ENCODE results near the gene ISG20L2.
"Not testable (repeated sequence)": the region's sequence is repeated elsewhere in the genome, so short reads cannot be mapped to it uniquely, and the experiment has no call there.

Gene ISG20L2

DNA sequence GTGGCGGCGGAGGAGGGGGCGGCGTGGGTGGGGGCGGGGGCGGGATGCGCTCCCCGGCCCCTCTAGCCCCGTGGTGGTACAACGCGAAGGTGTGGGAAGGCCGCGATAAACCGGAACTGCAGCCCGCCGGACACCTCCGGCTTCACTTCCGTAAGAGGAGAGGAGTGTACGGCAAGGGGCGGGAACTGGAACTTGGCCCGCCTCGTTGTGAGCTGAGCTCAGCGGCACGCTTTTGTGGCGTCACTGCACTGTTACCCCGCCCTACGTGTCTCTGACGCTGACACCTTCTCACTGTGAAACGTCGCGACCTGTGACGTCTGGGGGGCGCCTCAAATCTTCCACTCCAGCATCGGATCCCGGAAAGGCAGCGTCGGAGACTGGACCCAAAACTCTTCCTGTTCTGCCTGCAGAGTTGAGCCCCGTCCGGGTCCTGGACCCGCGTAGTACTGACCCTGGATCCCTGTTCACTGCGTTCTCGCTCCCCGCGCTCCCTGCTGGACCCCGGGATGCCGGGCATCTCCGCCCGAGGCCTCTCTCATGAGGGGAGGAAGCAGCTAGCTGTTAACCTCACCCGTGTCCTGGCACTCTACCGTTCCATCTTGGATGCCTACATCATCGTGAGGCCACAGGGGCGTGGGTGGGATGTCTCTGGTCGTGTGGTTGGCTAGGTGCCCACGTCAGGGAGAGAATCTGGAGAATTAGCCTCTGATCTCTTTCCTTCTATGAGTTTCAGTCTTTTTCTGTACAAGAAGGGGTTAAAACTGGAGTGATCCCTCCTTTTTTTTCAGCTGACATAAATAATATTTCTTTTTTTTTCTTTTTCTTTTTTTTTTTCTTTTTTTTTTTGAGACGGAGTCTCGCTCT, at the start of gene ISG20L2:
ISG20L2 (minus strand) TSS at position 168 of the 864 bp plus-strand sequence. CDS start 1,114 bp downstream, outside the sequence.
- no peak for FAIRE-seq

DNA sequence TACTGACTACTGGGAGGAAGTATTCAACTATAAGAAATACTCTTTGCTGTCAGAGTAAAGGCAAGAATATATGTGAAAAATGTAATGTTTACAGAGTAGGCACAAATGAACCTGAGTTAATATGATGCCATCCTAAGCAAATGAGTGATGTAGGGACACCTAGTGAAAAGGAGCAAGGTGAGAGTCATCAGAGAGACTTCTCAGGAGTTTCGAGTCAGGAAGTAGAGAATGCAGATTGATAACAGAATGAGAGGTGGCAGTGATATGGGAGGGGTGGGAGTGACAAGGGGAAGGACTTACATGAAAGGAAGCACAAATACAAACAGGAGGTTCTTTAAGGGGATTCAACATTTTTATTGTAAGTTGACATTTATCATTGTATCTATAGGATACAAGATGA, 49.0 kb upstream of the ISG20L2 start:
- FAIRE-seq: no peak

DNA sequence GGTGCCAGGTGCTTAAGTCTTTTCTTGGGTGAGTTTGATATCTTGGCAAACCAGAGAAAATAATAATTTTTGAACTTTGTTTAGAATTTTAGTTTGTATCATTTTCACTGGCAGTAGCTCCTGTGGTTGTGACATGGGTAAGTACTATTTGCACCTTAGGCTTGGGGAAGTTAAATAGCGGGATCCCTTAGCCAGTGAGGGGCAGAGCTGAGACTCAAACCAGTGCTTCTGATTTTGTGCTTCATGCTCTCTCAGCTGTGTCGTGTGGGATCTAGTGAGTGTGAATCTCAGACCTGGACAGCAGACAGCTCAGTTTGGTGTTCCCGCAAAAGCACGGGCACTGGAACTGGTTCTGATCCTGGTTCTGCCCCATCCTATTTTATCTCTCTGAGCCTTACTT, 48.4 kb upstream of the ISG20L2 start:
- FAIRE-seq: no peak

GRCh38 chr1:156775799-156776198, 47.2 kb upstream of the ISG20L2 start:
- FAIRE-seq: no peak

- FAIRE-seq: no peak
Observed at GRCh38 chr1:156773607-156774006, 45.0 kb upstream of the ISG20L2 start.

DNA sequence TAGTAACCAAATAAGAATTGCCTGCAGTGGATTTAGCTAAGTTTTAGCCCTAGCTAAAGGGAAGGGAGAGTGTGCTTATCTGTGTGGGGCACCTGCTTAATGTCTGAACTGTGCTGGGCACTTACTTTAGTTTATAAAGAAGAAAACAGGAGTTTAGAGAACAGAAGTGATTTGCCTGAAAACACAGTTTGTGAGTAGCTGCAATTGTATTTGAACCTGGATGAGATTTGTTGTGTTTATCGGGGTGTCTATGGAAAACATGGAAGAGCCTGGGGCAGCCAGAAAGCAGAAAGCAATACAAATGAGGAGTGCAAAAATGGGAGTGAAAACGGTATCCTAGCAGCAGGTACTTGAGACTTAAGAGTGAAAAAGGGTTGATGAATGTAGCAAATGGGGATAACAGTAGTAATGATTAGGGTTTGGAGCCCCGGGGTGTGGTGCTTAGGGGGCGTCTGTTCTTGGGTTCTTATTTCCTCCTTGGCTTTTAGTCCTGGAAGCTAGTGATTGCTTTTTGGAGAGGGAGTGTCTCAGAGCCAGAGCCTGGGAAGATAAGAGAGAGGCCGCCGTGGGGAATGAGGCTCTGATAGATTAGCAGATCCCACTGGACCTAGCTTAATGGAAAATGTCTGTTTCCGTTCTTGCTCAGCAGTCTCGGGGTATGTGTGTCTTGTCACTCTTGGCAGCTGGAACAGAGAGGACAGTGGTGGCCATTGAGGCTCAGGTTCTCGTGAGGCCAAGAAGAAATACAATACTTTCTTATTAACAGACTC, 44.3 kb upstream of the ISG20L2 start:
- no peak for FAIRE-seq

GRCh38 chr1:156772222-156772621, 43.7 kb upstream of the ISG20L2 start:
- FAIRE-seq: no peak

DNA sequence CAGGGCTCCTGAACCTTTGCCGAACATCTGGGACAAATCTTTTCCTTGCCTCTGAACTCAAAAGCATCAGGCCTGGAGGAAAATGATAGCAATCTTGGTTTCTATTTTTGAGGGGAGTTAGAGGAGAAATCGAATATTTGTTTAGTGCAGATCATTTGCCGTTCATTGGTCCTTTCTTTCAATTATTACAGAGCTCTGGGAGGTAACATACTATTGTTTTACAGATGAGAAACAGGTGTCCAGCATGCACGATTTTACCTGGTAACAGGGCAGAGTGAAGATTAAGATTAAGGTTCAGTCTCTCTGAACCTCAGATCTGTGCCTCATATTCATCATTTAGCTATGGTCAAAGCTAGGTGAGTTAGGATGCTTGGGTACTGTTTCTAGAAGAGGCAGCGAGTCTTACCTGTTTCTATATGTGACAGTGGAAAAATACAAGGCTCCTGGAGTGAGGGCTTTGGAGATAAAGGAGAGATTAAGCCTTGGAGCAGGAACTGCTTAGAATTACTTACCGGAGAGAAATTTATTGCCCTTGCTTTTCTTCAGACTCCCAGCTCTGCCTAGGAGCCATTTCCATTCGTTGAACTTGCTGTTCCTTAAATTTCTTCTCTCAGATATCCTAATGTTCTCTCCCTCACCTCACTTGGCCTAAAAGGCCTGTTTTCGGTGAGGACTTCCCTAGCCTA, 40.2 kb upstream of the ISG20L2 start:
- no peak for FAIRE-seq

GRCh38 chr1:156767879-156768604, 39.5 kb upstream of the ISG20L2 start:
- no peak for FAIRE-seq

- FAIRE-seq: peak; percentile 96
Observed at GRCh38 chr1:156767101-156767878, 38.7 kb upstream of the ISG20L2 start, which contains the start of gene PRCC. TSS of gene PRCC (plus strand) at chr1:156767535. CDS start at chr1:156767772, 237 bp downstream.

- FAIRE-seq: no peak
Observed at GRCh38 chr1:156766298-156767100, 37.9 kb upstream of the ISG20L2 start.

DNA sequence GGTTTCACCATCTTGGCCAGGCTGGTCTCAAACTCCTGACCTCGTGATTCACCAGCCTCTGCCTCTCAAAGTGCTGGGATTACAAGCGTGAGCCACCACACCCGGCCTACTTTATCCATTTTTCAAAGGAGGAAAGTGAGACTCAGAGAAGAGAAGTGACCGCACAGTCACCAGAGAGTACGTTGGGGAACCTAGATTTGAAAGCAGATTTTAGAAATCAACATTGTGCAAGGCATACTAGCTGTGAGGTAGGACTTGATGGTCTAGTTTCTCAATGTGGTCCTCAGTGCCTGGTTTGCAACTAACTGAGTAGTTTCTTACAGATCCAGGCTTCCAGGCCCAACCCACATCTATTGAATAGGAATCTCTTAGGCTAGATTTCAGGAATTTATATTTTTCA, 37.1 kb upstream of the ISG20L2 start:
- FAIRE-seq: no peak

- not testable (repeated sequence) for FAIRE-seq
Observed at GRCh38 chr1:156765136-156765535, 36.6 kb upstream of the ISG20L2 start.

DNA sequence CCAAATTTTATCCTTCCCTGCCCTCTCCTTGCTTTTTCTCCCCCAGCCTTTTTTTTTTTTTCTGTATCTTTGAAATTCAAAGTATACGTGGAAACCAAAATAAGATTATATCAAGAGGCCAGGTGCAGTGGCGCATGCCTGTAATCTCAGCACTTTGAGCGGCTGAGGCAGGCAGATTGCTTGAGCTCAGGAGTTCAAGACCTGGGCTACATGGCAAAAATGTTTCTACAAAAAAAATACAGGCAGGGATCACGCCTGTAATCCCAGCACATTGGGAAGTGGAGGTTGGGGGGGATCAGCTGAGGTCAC, 32.2 kb upstream of the ISG20L2 start:
- no peak for FAIRE-seq

DNA sequence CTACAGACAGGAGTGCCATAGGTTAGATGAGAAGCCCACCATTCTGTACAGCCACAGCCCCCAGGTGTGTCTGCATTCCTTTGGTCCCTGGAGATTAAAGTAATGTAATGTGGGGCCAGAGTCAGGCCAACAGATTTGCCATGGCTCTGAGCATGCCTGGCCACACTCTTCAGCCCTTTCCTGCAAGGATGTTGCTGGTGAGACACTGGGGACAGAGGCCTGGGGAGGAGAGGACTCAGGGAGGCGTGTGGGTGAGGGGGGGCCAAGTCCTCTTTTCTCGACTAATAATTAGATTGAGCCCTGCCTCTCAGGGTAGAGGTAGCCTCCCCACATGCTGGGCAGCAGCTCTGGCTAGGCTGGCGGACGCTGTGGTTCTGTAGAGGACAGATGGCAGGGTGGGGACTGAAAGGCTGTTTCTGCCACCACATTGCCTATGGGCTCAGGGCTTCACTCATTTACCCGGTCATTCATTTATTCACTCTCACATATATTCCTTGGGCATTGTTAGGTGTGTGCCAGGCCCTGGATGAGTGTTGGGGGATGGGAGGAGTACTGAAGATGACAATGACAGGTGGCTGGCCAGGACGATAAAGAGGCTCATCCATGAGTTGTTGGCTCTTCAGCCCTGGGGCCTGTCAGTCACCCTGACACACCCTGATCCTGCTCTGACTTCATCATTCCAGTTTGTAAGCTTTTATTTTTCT, 31.7 kb upstream of the ISG20L2 start:
- no peak for FAIRE-seq

- FAIRE-seq: not testable (repeated sequence)
Observed at GRCh38 chr1:156757572-156758253, 29.1 kb upstream of the ISG20L2 start.

DNA sequence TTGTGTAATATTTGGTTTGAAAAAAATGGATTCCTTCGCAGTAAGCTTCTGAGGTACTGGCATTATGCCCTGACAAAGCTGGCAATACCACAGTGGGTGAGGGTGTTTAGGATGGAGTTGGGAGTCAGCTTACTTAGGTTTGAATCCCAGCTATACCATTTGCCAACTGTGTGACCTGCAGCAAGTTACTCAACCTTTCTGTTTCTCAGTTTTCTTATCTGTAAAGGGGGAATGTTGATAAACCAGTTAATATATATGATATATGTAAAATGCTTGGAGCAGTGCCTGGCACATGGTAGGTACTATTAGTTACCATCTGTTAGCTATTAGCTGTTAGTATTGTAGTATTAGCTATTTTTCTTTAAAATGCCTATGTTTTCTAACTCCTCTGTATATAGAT, 27.8 kb upstream of the ISG20L2 start:
- FAIRE-seq: no peak

GRCh38 chr1:156755527-156755950, 27.0 kb upstream of the ISG20L2 start:
- FAIRE-seq: no peak

GRCh38 chr1:156754219-156754618, 25.7 kb upstream of the ISG20L2 start:
- no peak for FAIRE-seq
